Mesendoderm (in vitro differentiated cells): ENCODE measurements around the gene ERMAP.

Experiments used
- DNase-seq: peaks from one replicate; pipeline ENCODE4 v3.0.0; 2013
- H2AK5ac ChIP-seq: 2 replicates; pipeline ENCODE4 v1.6.1; 2013; ENCODE audit warnings: low read length, inconsistent platforms
- H2BK120ac ChIP-seq: 2 replicates; pipeline ENCODE4 v1.6.1; 2013; ENCODE audit warnings: low read depth, mild to moderate bottlenecking, low read length, moderate library complexity, mixed read lengths
- H2BK15ac ChIP-seq: replicated peaks from 2 replicates; pipeline ENCODE4 v1.6.1; 2013; ENCODE audit warnings: low read depth, mild to moderate bottlenecking, moderate library complexity
- H2BK5ac ChIP-seq: 2 replicates; pipeline ENCODE4 v1.6.1; 2013; ENCODE audit warnings: low read length, inconsistent platforms
- H3K18ac ChIP-seq: 2 replicates; pipeline ENCODE4 v1.6.1; 2013; ENCODE audit warnings: mild to moderate bottlenecking, low read length, mixed read lengths
- H3K23ac ChIP-seq: one replicate; pipeline ENCODE4 v1.6.1; 2013; ENCODE audit warnings: low read length
- H3K27ac ChIP-seq: 2 replicates; pipeline ENCODE4 v1.5.1; 2013; ENCODE audit warnings: low read depth, mild to moderate bottlenecking, inconsistent platforms, low read length, moderate library complexity
- H3K27me3 ChIP-seq: 2 replicates; pipeline ENCODE4 v1.6.1; 2013; ENCODE audit warnings: low read length, control low read depth, mild to moderate bottlenecking, inconsistent platforms; ENCODE audit not compliant: insufficient read depth, poor library complexity
- H3K36me3 ChIP-seq: 2 replicates; pipeline ENCODE4 v1.6.1; 2013; ENCODE audit warnings: low read length, inconsistent platforms; ENCODE audit not compliant: control insufficient read depth, insufficient read depth
- H3K4ac ChIP-seq: one replicate; pipeline ENCODE4 v1.6.1; 2013; ENCODE audit warnings: low read depth, mild to moderate bottlenecking, low read length, moderate library complexity
- H3K4me1 ChIP-seq: 2 replicates; pipeline ENCODE4 v1.6.1; 2013; ENCODE audit warnings: low read depth, low read length, inconsistent platforms; ENCODE audit not compliant: control insufficient read depth
- H3K4me2 ChIP-seq: 2 replicates; pipeline ENCODE4 v1.6.1; 2013; ENCODE audit warnings: low read length
- H3K4me3 ChIP-seq: 2 replicates; pipeline ENCODE4 v1.5.1; 2013; ENCODE audit warnings: mild to moderate bottlenecking, low read length
- H3K56ac ChIP-seq: one replicate; pipeline ENCODE4 v1.6.1; 2013; ENCODE audit warnings: low read length
- H3K79me1 ChIP-seq: 2 replicates; pipeline ENCODE4 v1.6.1; 2013; ENCODE audit warnings: low read length, inconsistent platforms
- H3K79me2 ChIP-seq: 2 replicates; pipeline ENCODE4 v1.6.1; 2013; ENCODE audit warnings: mild to moderate bottlenecking, low read length; ENCODE audit not compliant: control insufficient read depth, insufficient read depth
- H3K9ac ChIP-seq: 2 replicates; pipeline ENCODE4 v1.6.1; 2013; ENCODE audit warnings: low read length, inconsistent platforms
- H4K5ac ChIP-seq: one replicate; pipeline ENCODE4 v1.6.1; 2013; ENCODE audit warnings: low read length
- H4K8ac ChIP-seq: one replicate; pipeline ENCODE4 v1.6.1; 2013; ENCODE audit warnings: low read depth, mild to moderate bottlenecking, control low read depth, low read length, moderate library complexity
- WGBS: extraction: QIAGEN DNeasy Blood & Tissue Kit; methylation state at CpG from one replicate; pipeline ENCODE4 v1.1.7; 2013; ENCODE audit warnings: low lambda C conversion rate, missing lambda C conversion rate; ENCODE audit not compliant: insufficient coverage; ENCODE audit errors: extremely low coverage; 5-methylcytosine and 5-hydroxymethylcytosine counted together

The ERMAP gene

GRCh38 chr1:42784547-42784945, 32.4 kb upstream of the ERMAP start:
- no CpG with 5 or more reads among the region's 18 CpGs for WGBS
- Histone ChIP-seq H3K4ac (no peak overlapping the region), H2BK120ac (no peak overlapping the region), H3K27ac (no peak overlapping the region), H3K56ac (no peak overlapping the region), H3K4me1 (no peaks in the 10 kb centered on the region), H3K79me1 (no peaks in the 10 kb centered on the region), H3K23ac (no peak overlapping the region), H3K18ac (no peak overlapping the region), H3K36me3 (no peaks in the 10 kb centered on the region), H2BK5ac (no peak overlapping the region), H3K4me2 (no peak overlapping the region), H2BK15ac (no peak overlapping the region), H4K5ac (no peak overlapping the region), H3K79me2 (no peaks in the 10 kb centered on the region), H3K4me3 (no peak overlapping the region), H3K9ac (no peak overlapping the region), H2AK5ac (no peak overlapping the region), H4K8ac (no peak overlapping the region), H3K27me3 (no peaks in the 10 kb centered on the region)
- DNase-seq, result no peak

- Histone ChIP-seq H3K56ac (peak within 1 kb of the TSS; percentile 56), H3K4me2 (no peak within 1 kb of the TSS), H3K4me3 (no peak within 1 kb of the TSS), H3K4ac (no peak within 1 kb of the TSS), H4K8ac (no peak within 1 kb of the TSS), H3K79me1 (no peaks in the 10 kb centered on the region), H2BK15ac (no peak within 1 kb of the TSS), H3K4me1 (no peaks in the 10 kb centered on the region), H3K79me2 (no peaks in the 10 kb centered on the region), H2BK120ac (no peak within 1 kb of the TSS), H2BK5ac (no peak within 1 kb of the TSS), H3K36me3 (no peaks in the 10 kb centered on the region), H4K5ac (no peak within 1 kb of the TSS), H3K27me3 (no peaks in the 10 kb centered on the region), H2AK5ac (no peak within 1 kb of the TSS), H3K23ac (no peak within 1 kb of the TSS), H3K9ac (no peak within 1 kb of the TSS), H3K27ac (no peak within 1 kb of the TSS), H3K18ac (no peak within 1 kb of the TSS)
- no peak for DNase-seq
- no CpG with 5 or more reads among the region's 54 CpGs for WGBS
Measured at GRCh38 chr1:42784946-42785693, 31.8 kb upstream of the ERMAP start, which contains the start of gene TMEM269. TMEM269 (plus strand) TSS chr1:42784991; CDS start chr1:42789894, 4,903 bp downstream.

- no peak overlapping the region for H2BK120ac ChIP-seq
- H3K56ac ChIP-seq, result no peak overlapping the region
- H3K79me2 ChIP-seq, result no peaks in the 10 kb centered on the region
- no peak overlapping the region for H3K4ac ChIP-seq
- H4K5ac ChIP-seq, result no peak overlapping the region
- no peaks in the 10 kb centered on the region for H3K36me3 ChIP-seq
- H2BK15ac ChIP-seq, result no peak overlapping the region
- H3K27ac ChIP-seq, result no peak overlapping the region
- H3K4me2 ChIP-seq, result no peak overlapping the region
- no CpG with 5 or more reads among the region's 5 CpGs for WGBS
- no peak overlapping the region for H3K9ac ChIP-seq
- no peaks in the 10 kb centered on the region for H3K79me1 ChIP-seq
- no peak overlapping the region for H2BK5ac ChIP-seq
- no peak overlapping the region for H3K4me3 ChIP-seq
- no peak overlapping the region for H2AK5ac ChIP-seq
- no peaks in the 10 kb centered on the region for H3K4me1 ChIP-seq
- H4K8ac ChIP-seq, result no peak overlapping the region
- no peak overlapping the region for H3K23ac ChIP-seq
- no peaks in the 10 kb centered on the region for H3K27me3 ChIP-seq
- no peak for DNase-seq
- no peak overlapping the region for H3K18ac ChIP-seq
Measured at GRCh38 chr1:42786097-42786496, 30.8 kb upstream of the ERMAP start.

- no peak overlapping the region for H3K4ac ChIP-seq
- no peak overlapping the region for H3K23ac ChIP-seq
- no peak overlapping the region for H3K9ac ChIP-seq
- no peaks in the 10 kb centered on the region for H3K36me3 ChIP-seq
- H3K4me1 ChIP-seq, result no peaks in the 10 kb centered on the region
- DNase-seq, result no peak
- H3K79me1 ChIP-seq, result no peaks in the 10 kb centered on the region
- H3K4me2 ChIP-seq, result no peak overlapping the region
- no peak overlapping the region for H3K56ac ChIP-seq
- H3K18ac ChIP-seq, result no peak overlapping the region
- no peak overlapping the region for H4K8ac ChIP-seq
- no peak overlapping the region for H3K27ac ChIP-seq
- H3K4me3 ChIP-seq, result no peak overlapping the region
- no peak overlapping the region for H2BK15ac ChIP-seq
- no peak overlapping the region for H2AK5ac ChIP-seq
- WGBS, result no CpG with 5 or more reads among the region's 1 CpG
- H3K27me3 ChIP-seq, result no peaks in the 10 kb centered on the region
- no peaks in the 10 kb centered on the region for H3K79me2 ChIP-seq
- H2BK120ac ChIP-seq, result no peak overlapping the region
- H4K5ac ChIP-seq, result no peak overlapping the region
- no peak overlapping the region for H2BK5ac ChIP-seq
Measured at GRCh38 chr1:42788021-42788420, 28.9 kb upstream of the ERMAP start.

GRCh38 chr1:42793824-42794223, 23.1 kb upstream of the ERMAP start:
- Histone ChIP-seq H3K4me3 (no peak overlapping the region), H3K56ac (no peak overlapping the region)

GRCh38 chr1:42797414-42797813, 19.5 kb upstream of the ERMAP start:
- H4K5ac ChIP-seq, result no peak overlapping the region
- no peak overlapping the region for H2BK15ac ChIP-seq
- H4K8ac ChIP-seq, result no peak overlapping the region
- H2AK5ac ChIP-seq, result no peak overlapping the region
- no peak for DNase-seq
- no peak overlapping the region for H3K56ac ChIP-seq
- H3K36me3 ChIP-seq, result no peaks in the 10 kb centered on the region
- no peak overlapping the region for H3K23ac ChIP-seq
- no peaks in the 10 kb centered on the region for H3K79me1 ChIP-seq
- no peak overlapping the region for H3K4me3 ChIP-seq
- no peak overlapping the region for H2BK120ac ChIP-seq
- no peaks in the 10 kb centered on the region for H3K27me3 ChIP-seq
- H3K4ac ChIP-seq, result no peak overlapping the region
- H2BK5ac ChIP-seq, result no peak overlapping the region
- no peak overlapping the region for H3K27ac ChIP-seq
- no peaks in the 10 kb centered on the region for H3K79me2 ChIP-seq
- H3K4me1 ChIP-seq, result no peaks in the 10 kb centered on the region
- no peak overlapping the region for H3K4me2 ChIP-seq
- H3K18ac ChIP-seq, result no peak overlapping the region
- WGBS, result no CpG with 5 or more reads among the region's 3 CpGs
- H3K9ac ChIP-seq, result no peak overlapping the region

More at GRCh38 chr1:42793824-42794223, 23.1 kb upstream of the ERMAP start:
- no peak overlapping the region for H2BK5ac ChIP-seq
- no peak overlapping the region for H2AK5ac ChIP-seq
- H3K79me1 ChIP-seq, result no peaks in the 10 kb centered on the region
- WGBS, result no CpG with 5 or more reads among the region's 2 CpGs
- H3K9ac ChIP-seq, result no peak overlapping the region
- H3K18ac ChIP-seq, result no peak overlapping the region
- no peak overlapping the region for H4K5ac ChIP-seq
- H3K4ac ChIP-seq, result no peak overlapping the region
- no peak overlapping the region for H4K8ac ChIP-seq
- no peaks in the 10 kb centered on the region for H3K27me3 ChIP-seq
- H3K23ac ChIP-seq, result no peak overlapping the region
- no peak overlapping the region for H3K4me2 ChIP-seq
- no peaks in the 10 kb centered on the region for H3K79me2 ChIP-seq
- no peak for DNase-seq
- H3K36me3 ChIP-seq, result no peaks in the 10 kb centered on the region
- H3K4me1 ChIP-seq, result no peaks in the 10 kb centered on the region
- no peak overlapping the region for H2BK15ac ChIP-seq
- no peak overlapping the region for H2BK120ac ChIP-seq
- no peak overlapping the region for H3K27ac ChIP-seq
